ENCODE measurements around the gene FRY.

- TF ChIP-seq POLR2AphosphoS5 (IDR thresholded peaks at IDR 0.05) (no peak), CTCF (IDR thresholded peaks at IDR 0.05) (no peak)
Measured at GRCh38 chr13:32141462-32141861, 109.9 kb downstream of the FRY start.
